ENCODE results near the gene PNPLA3.

Gene PNPLA3

GRCh38 chr22:43980579-43980978, 57.0 kb downstream of the PNPLA3 start:
- DNase-seq (ENCODE audit: extremely low read depth, low read depth), result no peak
- no peak for TF ChIP-seq CTCF (IDR thresholded peaks at IDR 0.05; ENCODE audit: low read depth, low read length, missing control alignments)
- no peak overlapping the region for H3K4me3 ChIP-seq (replicated peaks; ENCODE audit: low read depth, low read length)

- no peak overlapping the region for H3K4me3 ChIP-seq (replicated peaks; ENCODE audit: low read depth, low read length)
- TF ChIP-seq CTCF (IDR thresholded peaks at IDR 0.05; ENCODE audit: low read depth, low read length, missing control alignments), result no peak
- DNase-seq (ENCODE audit: extremely low read depth, low read depth), result no peak
Measured at GRCh38 chr22:43980996-43981395, 57.4 kb downstream of the PNPLA3 start.

GRCh38 chr22:43983808-43984207, 60.2 kb downstream of the PNPLA3 start:
- no peak for DNase-seq (ENCODE audit: extremely low read depth, low read depth)
- no peak overlapping the region for H3K4me3 ChIP-seq (replicated peaks; ENCODE audit: low read depth, low read length)
- TF ChIP-seq CTCF (IDR thresholded peaks at IDR 0.05; ENCODE audit: low read depth, low read length, missing control alignments), result no peak

- DNase-seq (ENCODE audit: extremely low read depth, low read depth), result no peak
- no peak overlapping the region for H3K4me3 ChIP-seq (replicated peaks; ENCODE audit: low read depth, low read length)
- no peak for TF ChIP-seq CTCF (IDR thresholded peaks at IDR 0.05; ENCODE audit: low read depth, low read length, missing control alignments)
Measured at GRCh38 chr22:43985532-43985931, 61.9 kb downstream of the PNPLA3 start.

- no peak overlapping the region for H3K4me3 ChIP-seq (replicated peaks; ENCODE audit: low read depth, low read length)
- TF ChIP-seq CTCF (IDR thresholded peaks at IDR 0.05; ENCODE audit: low read depth, low read length, missing control alignments), result no peak
- DNase-seq (ENCODE audit: extremely low read depth, low read depth), result no peak
Measured at GRCh38 chr22:43988116-43988820, 64.7 kb downstream of the PNPLA3 start.

- no peak for TF ChIP-seq CTCF (IDR thresholded peaks at IDR 0.05; ENCODE audit: low read depth, low read length, missing control alignments)
- DNase-seq (ENCODE audit: extremely low read depth, low read depth), result no peak
- no peak overlapping the region for H3K4me3 ChIP-seq (replicated peaks; ENCODE audit: low read depth, low read length)
Measured at GRCh38 chr22:43988960-43989359, 65.4 kb downstream of the PNPLA3 start.

- no peak for TF ChIP-seq CTCF (IDR thresholded peaks at IDR 0.05; ENCODE audit: low read depth, low read length, missing control alignments)
- no peak overlapping the region for H3K4me3 ChIP-seq (replicated peaks; ENCODE audit: low read depth, low read length)
- DNase-seq (ENCODE audit: extremely low read depth, low read depth), result no peak
Measured at GRCh38 chr22:43990044-43990443, 66.4 kb downstream of the PNPLA3 start.

Measured in HFF-Myc (cell line).